HG02763 (cell line): ENCODE data around the gene NAAA.
"Not testable (repeated sequence)": the region's sequence is repeated elsewhere in the genome, so short reads cannot be mapped to it uniquely, and the experiment has no call there.

Experiments used
- ATAC-seq: cut with Tn5 transposase; IDR thresholded peaks from one replicate; pipeline ENCODE4 v1.9.1; 2021; ENCODE audit warnings: mild to moderate bottlenecking, moderate library complexity; ENCODE audit not compliant: unreplicated experiment

The NAAA gene

DNA sequence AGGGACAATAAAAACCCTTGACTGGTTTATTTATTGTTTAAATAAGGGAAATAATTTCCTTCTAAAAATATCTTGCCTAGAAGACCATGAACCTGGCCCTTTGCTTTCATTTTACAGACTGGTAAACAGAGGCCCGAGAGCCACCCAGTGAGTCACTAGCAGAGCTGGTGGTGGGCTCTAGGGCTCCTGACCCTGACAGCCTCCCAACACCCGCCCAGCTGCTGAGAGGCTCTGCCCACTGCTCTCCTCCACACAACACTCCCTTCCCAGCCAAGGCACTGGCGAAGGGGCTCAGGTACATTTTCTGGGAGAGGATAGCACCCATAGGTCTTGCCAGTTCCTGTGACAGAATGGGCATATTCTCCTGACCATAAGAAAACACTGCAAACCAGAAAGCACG lies 20.5 kb downstream of the NAAA start:
- no peak for ATAC-seq

DNA sequence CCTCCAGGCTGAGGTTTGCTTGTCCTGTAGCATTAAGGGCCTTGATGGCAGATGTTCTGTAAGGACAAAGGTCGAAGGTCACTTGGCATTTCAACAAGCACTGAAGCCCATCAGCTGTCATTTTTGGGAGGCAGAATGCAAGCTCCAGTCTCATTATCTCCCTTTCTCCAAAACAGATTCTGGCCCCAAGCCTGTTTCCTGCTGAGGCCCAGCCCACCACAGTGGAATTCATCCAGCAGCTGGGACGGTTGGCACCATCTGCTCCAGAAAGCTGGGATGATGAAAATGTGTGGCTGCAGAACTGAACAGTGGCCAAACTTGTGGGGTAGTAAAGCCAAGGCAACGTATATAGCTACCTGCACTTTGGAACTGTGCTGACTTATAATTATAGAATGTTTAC lies 20.9 kb downstream of the NAAA start:
- no peak for ATAC-seq

DNA sequence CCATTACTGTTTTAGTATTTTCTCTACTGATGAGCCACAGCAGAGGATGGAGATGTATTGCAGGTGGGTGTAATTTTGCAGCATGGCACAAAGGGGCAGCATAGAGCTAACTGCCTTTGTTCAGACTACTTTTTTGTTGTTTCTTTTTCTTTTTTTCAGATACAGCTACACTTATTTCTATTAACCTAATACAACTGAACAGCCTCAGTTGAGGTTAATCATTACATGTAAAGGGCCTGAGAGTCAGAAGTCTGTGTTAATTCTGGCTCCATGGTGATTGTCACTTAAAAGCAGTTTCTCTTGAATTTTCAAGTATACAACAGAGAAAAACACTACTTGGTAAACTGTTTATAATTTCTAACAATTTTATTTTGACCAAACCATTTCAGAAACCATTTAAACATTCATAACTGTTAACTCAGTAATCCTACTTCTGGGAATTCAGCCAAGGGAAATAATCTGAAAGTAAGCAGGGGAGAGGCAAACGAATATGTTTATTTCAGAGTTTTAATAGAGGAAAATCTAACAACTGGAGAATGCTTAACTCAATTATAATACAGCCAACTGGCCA lies 24.6 kb downstream of the NAAA start:
- ATAC-seq, result peak; percentile 57

DNA sequence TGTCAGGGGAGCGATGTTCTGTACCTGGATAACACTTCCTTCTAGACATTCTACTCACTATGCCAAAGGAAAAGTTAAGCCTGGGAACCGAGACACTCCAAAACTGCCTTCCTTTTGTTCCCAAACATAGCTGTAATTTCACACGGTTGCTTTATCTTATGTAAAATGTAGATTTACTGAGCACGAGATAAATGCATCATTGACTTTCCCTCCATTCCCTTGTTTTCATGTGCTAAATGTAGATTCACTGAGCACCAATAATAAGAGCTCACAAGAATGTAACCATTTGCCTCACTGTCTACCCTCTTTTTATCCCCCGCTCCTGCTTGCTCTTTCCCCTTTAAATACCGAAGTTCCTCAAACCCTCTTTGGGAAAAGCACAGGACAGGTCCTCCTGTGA lies 27.8 kb downstream of the NAAA start:
- ATAC-seq, result no peak

DNA sequence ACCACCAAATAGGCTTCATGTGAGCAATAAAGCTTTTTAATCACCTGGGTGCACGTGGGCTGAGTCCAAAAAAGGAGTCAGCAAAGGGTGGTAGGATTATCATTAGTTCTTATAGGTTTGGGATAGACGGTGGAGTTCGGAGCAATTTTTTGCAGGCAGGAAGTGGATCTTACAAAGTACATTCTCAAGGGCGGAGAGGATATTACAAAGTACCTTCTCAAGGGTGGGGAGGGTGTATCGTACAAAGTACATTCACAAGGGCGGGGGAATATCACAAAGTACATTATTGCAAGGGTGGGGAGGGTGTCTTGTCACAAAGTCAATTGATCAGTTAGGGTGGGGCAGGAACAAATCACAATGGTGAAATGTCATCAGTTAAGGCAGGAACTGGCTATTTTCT lies 30.0 kb downstream of the NAAA start:
- ATAC-seq, result not testable (repeated sequence)

DNA sequence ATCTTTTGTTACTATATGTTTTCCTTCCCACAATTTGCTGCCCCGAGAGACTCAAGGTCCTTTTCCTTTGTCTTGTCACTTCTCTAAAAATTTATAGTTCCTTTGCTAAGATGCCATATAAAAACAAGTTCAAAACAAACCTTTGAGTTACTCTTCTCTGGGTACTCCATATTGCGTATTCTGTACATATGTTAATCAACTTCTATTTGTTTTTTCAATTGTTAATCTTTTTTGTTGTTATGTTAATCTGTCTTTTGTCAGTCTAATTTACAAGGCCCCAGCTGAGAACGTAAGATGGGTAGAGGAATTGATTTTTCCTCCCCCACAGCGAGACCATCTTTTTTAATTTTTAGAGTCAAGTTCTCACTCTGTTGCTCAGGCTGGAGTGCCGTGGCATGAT lies 31.4 kb downstream of the NAAA start:
- no peak for ATAC-seq

DNA sequence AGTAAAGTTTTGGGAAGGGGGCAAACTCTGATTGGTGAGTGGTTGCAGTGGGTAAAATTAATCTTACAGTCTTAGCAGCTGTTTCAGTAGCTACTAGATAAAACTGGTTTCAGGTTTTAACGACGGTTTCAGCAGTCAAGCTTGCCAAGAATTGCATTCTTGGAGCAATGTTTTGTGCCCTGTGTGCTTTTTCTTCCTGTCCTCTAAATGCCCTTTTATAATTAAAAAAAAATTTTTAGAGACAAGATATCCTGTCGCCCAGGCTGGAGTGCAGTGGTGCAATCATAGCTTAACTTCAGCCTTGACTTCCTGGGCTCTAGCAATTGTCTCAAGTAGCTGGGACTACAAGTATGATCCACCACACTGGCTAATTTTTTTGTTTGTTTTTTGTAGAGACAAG lies 32.3 kb downstream of the NAAA start:
- ATAC-seq, result no peak

DNA sequence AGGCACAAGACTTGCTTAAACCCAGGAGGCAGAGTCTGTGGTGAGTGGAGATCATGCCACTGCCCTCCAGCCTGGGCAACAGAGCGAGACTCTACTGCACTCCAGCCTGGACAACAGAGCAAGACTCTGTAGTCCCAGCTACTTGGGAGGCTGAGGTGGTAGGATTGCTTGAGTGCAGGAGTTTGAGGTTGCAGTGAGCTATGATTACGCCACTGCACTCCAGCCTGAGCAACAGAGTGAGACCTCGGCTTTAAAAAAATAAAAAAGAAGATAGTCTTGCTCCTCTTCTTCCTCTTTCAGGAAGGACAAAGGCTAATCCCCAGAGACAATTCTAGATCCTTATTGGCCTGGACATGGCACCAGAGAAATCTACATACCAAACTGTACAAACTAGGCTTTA lies 32.8 kb downstream of the NAAA start:
- no peak for ATAC-seq

DNA sequence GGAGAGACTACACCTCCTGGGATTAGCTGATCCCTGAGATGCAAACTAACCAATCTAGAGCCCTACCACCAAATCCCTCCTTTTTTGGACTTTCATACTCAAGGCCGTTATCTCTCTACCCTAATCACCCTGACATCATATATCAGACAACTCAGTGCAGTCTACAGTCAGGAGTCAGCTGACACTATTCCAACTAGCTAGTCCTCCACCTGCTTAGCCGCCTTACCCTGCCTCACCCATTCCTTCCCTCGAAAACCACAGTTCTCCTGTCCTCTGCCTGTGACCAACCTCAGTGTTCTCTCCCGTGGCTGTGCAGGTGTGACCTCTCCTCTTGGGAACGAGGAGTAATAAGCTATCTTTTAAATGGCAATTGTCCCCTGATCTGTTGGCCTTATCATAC lies 36.7 kb downstream of the NAAA start:
- ATAC-seq, result no peak

DNA sequence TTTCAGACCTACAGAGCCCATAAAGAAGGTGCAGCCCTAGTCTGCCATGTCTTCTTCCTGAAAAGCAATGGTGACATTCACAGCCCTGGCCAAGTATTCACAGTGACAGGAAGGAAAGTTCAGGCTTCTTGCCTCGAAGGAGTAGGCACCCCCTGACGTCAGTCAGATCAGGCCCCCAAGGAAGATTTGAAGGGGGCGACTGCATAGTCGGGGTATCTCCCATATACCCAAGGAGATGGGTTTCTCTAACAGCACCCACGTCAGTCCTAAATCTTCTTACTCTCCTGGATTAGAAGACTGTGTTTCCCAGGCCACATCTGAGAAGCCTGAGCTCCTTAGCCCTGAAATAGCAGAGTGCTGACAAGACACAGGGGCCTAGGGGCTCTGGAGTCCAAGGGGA lies 38.5 kb downstream of the NAAA start, which contains the start of gene PPEF2:
PPEF2 (minus strand) TSS at position 101 of the 400 bp plus-strand sequence. CDS start 6,127 bp downstream, outside the sequence.
- ATAC-seq, result no peak

DNA sequence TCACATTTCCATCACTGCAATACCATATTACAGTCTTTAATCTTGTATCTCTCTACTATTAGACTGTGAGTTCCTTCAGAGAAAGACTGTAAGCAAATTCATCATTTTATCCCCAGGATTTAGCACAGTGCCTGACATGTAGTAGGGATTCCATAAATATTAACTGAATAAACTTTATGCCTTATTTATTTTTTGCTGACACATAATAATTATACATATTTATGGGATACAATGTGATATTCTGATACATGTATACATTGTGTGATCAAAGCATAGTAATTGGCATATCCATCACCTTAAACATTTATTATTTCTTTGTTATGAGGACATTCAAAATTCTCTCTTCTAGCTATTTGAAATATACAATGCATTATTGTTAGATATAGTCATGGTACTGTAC lies 42.3 kb downstream of the NAAA start:
- ATAC-seq, result no peak

DNA sequence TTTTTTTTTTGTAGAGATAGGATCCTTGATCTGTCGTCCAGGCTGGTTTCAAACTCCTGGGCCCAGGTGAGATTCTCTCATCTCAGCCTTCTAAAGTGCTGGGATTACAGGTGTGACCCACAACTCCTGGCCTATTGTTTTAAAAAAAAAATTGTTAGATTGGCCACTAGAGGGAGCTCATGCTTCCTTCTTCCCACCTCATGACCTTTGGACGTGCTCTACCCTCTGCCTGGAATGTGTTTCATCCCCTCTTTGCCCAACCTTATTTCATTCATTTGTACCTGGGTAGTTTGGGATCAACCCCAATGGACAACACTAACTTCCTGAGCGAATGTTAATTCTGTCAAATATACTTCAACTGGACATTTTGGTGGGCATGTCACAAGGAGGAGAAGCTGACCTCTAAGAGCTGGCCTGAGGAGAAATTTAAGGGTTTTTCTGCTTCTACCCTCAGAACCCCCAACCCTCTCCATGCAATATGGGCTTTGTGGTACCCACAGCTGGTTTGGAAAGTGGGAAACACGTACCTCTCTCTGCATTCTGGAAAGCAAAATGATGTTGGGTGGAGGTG lies 45.0 kb downstream of the NAAA start:
- no peak for ATAC-seq

DNA sequence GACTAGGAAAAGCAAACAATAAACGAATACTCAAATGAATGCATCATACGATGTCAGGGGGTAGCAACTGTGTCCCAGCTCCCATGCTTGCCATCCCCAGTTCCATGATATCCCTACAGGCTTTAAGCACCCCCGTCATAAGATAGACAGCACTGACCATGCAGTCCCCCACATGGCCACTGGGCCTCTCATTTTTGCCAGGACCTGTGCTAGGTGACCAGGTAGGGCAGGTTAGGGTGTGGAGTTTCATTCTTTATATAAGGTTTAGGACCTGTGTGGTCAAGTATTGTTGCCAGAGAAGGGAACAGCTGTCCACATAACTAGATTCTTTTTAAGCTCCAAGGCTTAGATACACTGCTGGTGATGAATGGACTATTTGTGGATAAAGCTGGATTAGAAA lies 48.3 kb downstream of the NAAA start:
- ATAC-seq, result no peak

DNA sequence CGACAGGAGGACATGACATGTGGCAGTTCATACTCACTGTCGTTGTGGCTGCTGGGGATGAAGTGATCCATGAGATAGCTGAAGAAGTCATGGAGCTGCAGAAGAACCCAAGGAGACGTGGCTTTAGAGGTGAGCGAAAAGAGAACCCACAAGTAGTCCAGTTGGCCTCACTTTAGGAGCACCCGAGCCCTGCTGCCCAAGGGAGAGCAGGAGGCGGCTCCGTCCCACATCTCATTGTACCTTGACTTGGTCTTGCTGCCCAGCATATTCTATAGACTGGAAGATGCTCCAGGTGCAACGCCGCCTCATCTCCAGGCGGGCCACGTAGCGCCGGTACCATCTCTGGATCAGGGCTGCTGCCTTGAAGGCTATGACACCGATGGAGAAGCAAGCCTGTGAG lies 49.2 kb downstream of the NAAA start:
- ATAC-seq, result no peak

DNA sequence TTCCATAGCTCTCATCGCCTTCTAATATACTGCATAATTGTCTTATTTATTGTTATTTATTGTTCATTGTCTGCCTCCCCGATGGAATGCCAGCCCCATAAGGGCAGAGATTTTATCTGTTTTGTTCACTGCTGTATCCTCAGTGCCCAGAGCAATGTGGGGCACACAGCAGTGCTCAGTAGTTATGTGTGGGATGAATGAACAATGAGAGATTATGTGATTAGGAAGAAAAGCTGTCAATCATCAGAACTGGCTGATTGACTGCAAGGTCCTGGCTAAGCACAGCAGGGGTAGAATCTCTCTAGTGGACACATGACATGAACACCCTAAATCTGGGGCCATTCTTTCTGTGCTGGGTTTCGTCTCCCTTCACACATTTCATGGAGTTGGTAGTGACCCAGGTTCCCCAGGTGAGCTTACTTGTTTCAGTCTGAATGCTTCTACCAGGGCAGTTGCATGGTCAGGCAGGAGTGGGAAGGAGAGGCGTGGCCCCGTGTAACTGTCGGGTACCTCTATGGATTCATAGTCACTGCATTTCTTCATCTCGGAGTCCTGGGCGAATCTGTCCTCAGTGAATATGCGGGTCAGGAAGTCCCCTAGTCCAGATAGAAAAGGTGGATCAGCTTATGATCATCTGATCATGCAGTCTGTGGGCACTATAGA lies 51.1 kb downstream of the NAAA start:
- ATAC-seq, result no peak

DNA sequence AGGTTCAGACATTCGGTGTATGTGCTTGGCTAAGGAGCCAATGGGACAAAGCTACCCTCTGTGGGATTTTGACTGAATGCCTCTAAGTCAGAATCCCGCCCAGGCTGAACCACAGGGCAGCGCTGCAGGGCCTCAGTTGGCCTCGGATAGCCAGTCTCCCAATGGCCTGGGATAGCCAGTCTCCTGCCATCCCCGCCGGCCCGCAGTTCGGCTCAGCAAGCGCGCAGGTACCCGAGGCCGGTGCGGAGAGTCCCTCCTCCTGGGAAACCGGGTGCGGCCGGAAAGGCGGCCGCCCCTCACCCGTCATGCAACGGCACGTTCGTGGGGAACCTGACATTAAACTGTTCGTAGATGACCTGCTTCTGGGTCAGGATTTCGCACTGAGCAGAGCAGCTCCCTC lies 54.7 kb downstream of the NAAA start:
- no peak for ATAC-seq

DNA sequence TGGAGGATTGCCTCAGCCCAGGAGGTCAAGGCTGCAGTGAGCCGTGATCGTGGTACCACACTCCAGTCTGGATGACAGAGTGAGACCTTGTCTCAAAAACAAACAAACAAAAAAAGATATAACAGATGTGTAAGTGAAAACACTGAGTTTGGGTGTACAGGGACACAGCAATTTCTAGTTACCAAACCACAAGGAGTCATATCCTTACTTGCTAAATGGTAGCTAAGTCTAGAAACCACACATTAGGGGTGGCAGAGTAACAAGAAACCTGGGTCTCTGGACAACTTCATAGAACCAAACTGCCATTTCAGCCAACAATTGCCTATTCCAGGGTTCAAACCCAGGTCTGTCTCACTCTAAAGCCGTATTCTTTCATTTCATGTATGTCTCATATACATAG lies 59.3 kb downstream of the NAAA start:
- ATAC-seq, result no peak

DNA sequence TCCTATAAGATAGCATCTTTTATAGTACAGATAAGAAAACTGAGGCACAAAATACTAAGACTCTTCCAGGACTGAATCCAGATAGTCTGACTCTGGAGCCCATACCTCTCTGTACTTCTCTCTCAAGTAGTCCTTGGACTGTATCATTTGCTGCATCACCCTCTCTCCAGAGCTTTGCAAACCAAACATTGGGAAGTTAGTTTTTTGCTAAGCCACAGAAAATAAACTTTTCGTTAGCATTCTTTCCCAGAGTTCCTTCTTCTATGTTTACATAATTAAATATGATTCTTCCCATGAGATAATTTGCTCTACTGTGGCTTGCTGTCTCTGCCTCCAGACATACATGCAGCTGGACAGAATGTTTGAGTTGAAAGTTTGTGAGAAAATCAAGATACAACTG lies 60.5 kb downstream of the NAAA start:
- ATAC-seq, result no peak

DNA sequence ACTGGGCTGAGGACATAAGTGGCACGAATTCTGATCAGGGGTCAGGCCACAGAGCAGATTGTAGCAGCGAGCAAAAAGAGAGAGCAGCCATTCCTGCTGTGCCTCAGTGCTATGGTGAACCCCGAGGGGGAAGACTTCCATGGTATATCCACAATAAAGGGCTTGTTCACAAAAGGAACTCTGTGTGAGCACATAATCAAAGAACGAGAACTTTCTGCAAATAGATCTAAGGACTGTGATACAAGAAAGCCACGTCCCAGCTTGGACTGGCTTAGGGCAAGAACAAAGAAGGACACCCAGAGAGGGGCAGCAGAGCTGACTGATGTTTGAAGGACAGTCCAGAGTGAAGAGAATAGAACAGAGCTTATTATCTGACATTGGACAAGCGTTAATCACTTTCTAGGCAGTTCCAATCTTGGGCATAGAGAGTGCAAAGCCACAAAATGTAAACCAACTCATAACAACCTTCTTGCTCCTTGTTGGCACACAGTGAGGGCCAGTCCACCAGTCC lies 62.5 kb downstream of the NAAA start:
- no peak for ATAC-seq

DNA sequence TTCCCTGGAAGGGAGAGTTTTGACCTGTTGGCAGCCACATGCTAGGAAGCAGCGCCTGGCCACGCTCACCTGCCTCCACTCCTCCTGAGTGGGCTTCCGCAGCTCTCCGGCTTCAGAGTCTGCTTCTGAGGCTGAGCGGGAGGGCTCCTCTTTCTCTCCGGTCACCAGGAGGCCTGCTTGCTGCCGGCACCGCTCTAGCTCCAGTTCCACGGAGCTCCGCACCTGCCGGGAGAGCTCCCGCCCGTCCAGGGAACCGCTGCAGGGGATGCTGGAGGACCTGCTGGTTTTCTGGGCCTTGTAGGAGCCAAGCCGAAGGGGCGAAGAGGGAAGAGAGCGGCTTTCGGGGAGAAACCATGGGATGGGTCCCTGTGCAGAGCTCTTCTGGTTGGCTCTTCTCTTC lies 64.6 kb downstream of the NAAA start:
- ATAC-seq, result no peak

DNA sequence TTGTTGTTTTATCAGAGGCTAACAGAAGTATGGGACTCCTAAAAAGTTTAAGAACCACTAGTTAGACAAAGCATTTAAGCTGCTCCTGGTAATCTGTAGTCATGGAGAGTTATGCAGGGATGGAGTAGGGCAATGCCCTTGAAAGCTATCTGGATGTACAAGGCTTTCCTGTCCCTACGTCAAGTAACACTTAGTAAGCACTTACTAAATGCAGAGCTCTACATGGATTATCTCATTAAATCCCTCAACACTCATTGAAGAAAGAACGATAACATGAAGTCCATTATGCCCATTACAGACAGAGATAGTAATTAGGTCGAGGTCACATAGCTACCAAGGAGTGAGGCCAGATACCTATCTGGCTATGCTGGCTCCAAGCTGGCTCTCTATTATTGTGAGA lies 71.7 kb downstream of the NAAA start:
- no peak for ATAC-seq

DNA sequence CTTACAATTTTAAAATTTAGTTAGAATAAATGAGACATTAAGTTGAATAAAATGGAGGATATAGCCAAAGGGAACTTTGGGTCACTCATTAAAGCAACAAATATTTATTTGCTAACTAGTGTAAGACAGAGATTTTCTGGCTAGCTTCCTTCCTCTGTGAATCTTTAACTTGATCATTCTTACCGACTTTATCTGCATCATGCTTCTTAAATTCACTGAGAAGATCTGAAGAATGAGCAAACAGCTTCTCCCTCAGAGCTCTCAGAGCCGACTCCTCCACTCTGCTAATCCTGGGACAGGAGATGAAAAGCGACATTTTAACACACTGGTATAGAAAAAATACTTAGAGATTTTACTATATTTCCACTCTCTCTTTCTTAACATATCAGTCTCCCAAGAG lies 73.7 kb downstream of the NAAA start:
- ATAC-seq, result no peak
